ENCODE measurements around the gene SLC22A3.
"Not testable (repeated sequence)": the region's sequence is repeated elsewhere in the genome, so short reads cannot be mapped to it uniquely, and the experiment has no call there.

The SLC22A3 gene

GRCh38 chr6:160386869-160387530 is 38.8 kb downstream of the SLC22A3 start:
- POLR2A ChIA-PET: no interaction called here
- DNase-seq (ENCODE audit: extremely low spot score): no peak
- CTCF ChIA-PET: no interaction called here
- no peak for TF ChIP-seq CTCF (IDR thresholded peaks at IDR 0.05; ENCODE audit: control extremely low read depth, extremely low read depth, low read depth, missing control alignments)

GRCh38 chr6:160387916-160388643 is 39.9 kb downstream of the SLC22A3 start:
- DNase-seq (ENCODE audit: extremely low spot score): no peak
- ChIA-PET CTCF (no interaction called here), POLR2A (no interaction called here)
- TF ChIP-seq CTCF (IDR thresholded peaks at IDR 0.05; ENCODE audit: control extremely low read depth, extremely low read depth, low read depth, missing control alignments): no peak

- no peak for DNase-seq (ENCODE audit: extremely low spot score)
- ChIA-PET CTCF (no interaction called here), POLR2A (no interaction called here)
- TF ChIP-seq CTCF (IDR thresholded peaks at IDR 0.05; ENCODE audit: control extremely low read depth, extremely low read depth, low read depth, missing control alignments): no peak
Observed at GRCh38 chr6:160388922-160389321, 40.7 kb downstream of the SLC22A3 start.

GRCh38 chr6:160391419-160392116 is 43.4 kb downstream of the SLC22A3 start:
- CTCF ChIA-PET: no interaction called here
- DNase-seq (ENCODE audit: extremely low spot score): no peak
- POLR2A ChIA-PET: no interaction called here
- TF ChIP-seq CTCF (IDR thresholded peaks at IDR 0.05; ENCODE audit: control extremely low read depth, extremely low read depth, low read depth, missing control alignments): no peak

GRCh38 chr6:160393442-160393841 is 45.3 kb downstream of the SLC22A3 start:
- POLR2A ChIA-PET; CTCF ChIA-PET; DNase-seq (ENCODE audit: extremely low spot score): not testable (repeated sequence)

- TF ChIP-seq CTCF (IDR thresholded peaks at IDR 0.05; ENCODE audit: control extremely low read depth, extremely low read depth, low read depth, missing control alignments): no peak
- DNase-seq (ENCODE audit: extremely low spot score): no peak
- ChIA-PET POLR2A (no interaction called here), CTCF (interaction anchor here (0.7 to 0.9 kb wide), 2 partner anchors 126 to 256 kb away, joined by 3 to 4 read pairs; no protein-coding TSS in a partner anchor)
Observed at GRCh38 chr6:160393891-160394653, 45.9 kb downstream of the SLC22A3 start.

All from GM10248 (cell line).